Fibroblast of lung (primary cell): ENCODE results near the gene GMEB1. TPM values are rescaled to one million over a fixed set of nuclear protein-coding genes. Genes with fewer than 3 reads are reported as not detected.

ENCODE experiments used
- DNase-seq, 2 donors: peaks; one replicate each; pipeline versions ENCODE4 v3.0.0 to v3.0.0-alpha.2; 2010; ENCODE audit warnings: low read depth in 2 of 2
- H2AFZ ChIP-seq: 2 replicates; pipeline ENCODE4 v1.5.1; 2012; ENCODE audit warnings: low read length, control low read depth, inconsistent platforms
- H3K27ac ChIP-seq: 2 replicates; pipeline ENCODE4 v1.5.1; 2011; ENCODE audit warnings: low read length, control low read depth; ENCODE audit not compliant: insufficient read depth
- H3K27me3 ChIP-seq: 2 replicates; pipeline ENCODE4 v1.5.1; 2011; ENCODE audit warnings: mild to moderate bottlenecking, low read length; ENCODE audit not compliant: control insufficient read depth, insufficient read depth
- H3K36me3 ChIP-seq: 2 replicates; pipeline ENCODE4 v1.5.1; 2011; ENCODE audit warnings: low read length; ENCODE audit not compliant: control insufficient read depth, insufficient read depth
- H3K4me1 ChIP-seq: 2 replicates; pipeline ENCODE4 v1.5.1; 2011; ENCODE audit warnings: low read length; ENCODE audit not compliant: control insufficient read depth, insufficient read depth; ENCODE audit errors: extremely low read depth
- H3K4me2 ChIP-seq: 2 replicates; pipeline ENCODE4 v1.5.1; 2011; ENCODE audit warnings: low read length, control low read depth; ENCODE audit not compliant: insufficient read depth; ENCODE audit errors: extremely low read depth
- H3K4me3 ChIP-seq, 4 experiments: fragments of 200-600 bp in 1 of 4; sonication (generic) in 1 of 4; replicated peaks in 1 of 4; 2 replicates each; pipeline ENCODE4 v1.5.1; 2011 to 2016; ENCODE audit warnings: low read length in 4 of 4, low read depth in 3 of 4, mild to moderate bottlenecking in 3 of 4, control low read depth in 2 of 4, inconsistent platforms in 1 of 4, mixed read lengths in 1 of 4; ENCODE audit not compliant: insufficient read depth in 1 of 4; ENCODE audit errors: control extremely low read depth in 1 of 4
- H3K79me2 ChIP-seq: 2 replicates; pipeline ENCODE4 v1.5.1; 2012; ENCODE audit warnings: mild to moderate bottlenecking, low read length, inconsistent platforms; ENCODE audit not compliant: control insufficient read depth, insufficient read depth
- H3K9ac ChIP-seq: 2 replicates; pipeline ENCODE4 v1.5.1; 2011; ENCODE audit warnings: mild to moderate bottlenecking, low read length, control low read depth; ENCODE audit not compliant: insufficient read depth
- H3K9me3 ChIP-seq: 2 replicates; pipeline ENCODE4 v1.5.1; 2012; ENCODE audit warnings: low read depth, low read length; ENCODE audit not compliant: control insufficient read depth, insufficient read depth
- H4K20me1 ChIP-seq: 2 replicates; pipeline ENCODE4 v1.5.1; 2011; ENCODE audit warnings: low read length; ENCODE audit not compliant: control insufficient read depth, insufficient read depth; ENCODE audit errors: extremely low read depth
- CTCF ChIP-seq, 2 donors: IDR thresholded peaks in 1 of 2; conservative IDR thresholded peaks in 1 of 2; 1 replicate in 1 of 2; 2 replicates in 1 of 2; pipeline ENCODE4 v1.5.1; 2011 to 2012; ENCODE audit warnings: low read length in 2 of 2, control low read depth in 1 of 2, inconsistent platforms in 1 of 2, low read depth in 1 of 2, mild to moderate bottlenecking in 1 of 2
- EZH2 ChIP-seq: IDR thresholded peaks from 2 replicates; pipeline ENCODE4 v1.5.1; 2012; ENCODE audit warnings: low read length, control low read depth, mild to moderate bottlenecking; ENCODE audit errors: missing control alignments
- polyA plus RNA-seq, 2 donors: library from polyadenylated mRNA; depleted of rRNA in 1 of 2; stranded (reverse) in 1 of 2; unstranded in 1 of 2; fragments of >200 nt; gene quantifications; 2 replicates each; pipeline ENCODE4 v1.2.1, GENCODE V29; 2011 to 2012; ENCODE audit warnings: missing spikeins in 1 of 2
- total RNA-seq: library from RNA; depleted of rRNA; stranded (reverse); fragments of >200 nt; gene quantifications from 2 replicates; pipeline ENCODE4 v1.2.1, GENCODE V29; 2014

The GMEB1 gene
- total and polyA plus RNA-seq, 2 donors (not counting 1 experiment from before 2014, with no cell fraction given), result 5.4 to 8.9 TPM

GRCh38 chr1:28737307-28738132, 68.9 kb downstream of the GMEB1 start:
- Histone ChIP-seq H2AFZ (no peak overlapping the region), H3K36me3 (peaks cover 8% of the 10 kb centered on the region), H3K4me1 (peaks cover 2% of the 10 kb centered on the region), H3K4me2 (peak overlapping the region; percentile 78), H3K9me3 (no peaks in the 10 kb centered on the region), H3K27me3 (no peaks in the 10 kb centered on the region), H3K9ac (peak overlapping the region; percentile 94), H4K20me1 (no peaks in the 10 kb centered on the region), H3K79me2 (peaks cover 55% of the 10 kb centered on the region), H3K4me3 (peak overlapping the region; percentile 58 to 95 (median 87)), H3K27ac (peak overlapping the region; percentile 87)
- peak; percentile 54 to 55 for DNase-seq
- TF ChIP-seq CTCF (conservative IDR thresholded peaks at IDR 0.05 in 1 of 2, IDR thresholded peaks at IDR 0.05 in 1 of 2; ENCODE audit: low read depth in 1 of 2, low read length in 2 of 2) (no peak), EZH2 (no peak)

GRCh38 chr1:28740118-28740517, 71.5 kb downstream of the GMEB1 start:
- H3K9ac ChIP-seq, result no peak overlapping the region
- H3K9me3 ChIP-seq, result no peaks in the 10 kb centered on the region
- no peak overlapping the region for H3K4me3 ChIP-seq
- peaks cover 17% of the 10 kb centered on the region for H3K36me3 ChIP-seq
- H3K79me2 ChIP-seq, result peaks cover 81% of the 10 kb centered on the region
- H3K27ac ChIP-seq, result no peak overlapping the region
- no peaks in the 10 kb centered on the region for H4K20me1 ChIP-seq
- DNase-seq, result no peak
- no peak overlapping the region for H3K4me2 ChIP-seq
- no peak overlapping the region for H2AFZ ChIP-seq
- peaks cover 2% of the 10 kb centered on the region for H3K4me1 ChIP-seq
- H3K27me3 ChIP-seq, result no peaks in the 10 kb centered on the region
- TF ChIP-seq CTCF (conservative IDR thresholded peaks at IDR 0.05 in 1 of 2, IDR thresholded peaks at IDR 0.05 in 1 of 2; ENCODE audit: low read depth in 1 of 2, low read length in 2 of 2) (no peak), EZH2 (no peak)

- Histone ChIP-seq H3K4me2 (no peak overlapping the region), H3K79me2 (peaks cover 96% of the 10 kb centered on the region), H3K27me3 (no peaks in the 10 kb centered on the region), H3K4me3 (no peak overlapping the region), H3K36me3 (peaks cover 15% of the 10 kb centered on the region), H3K9ac (no peak overlapping the region), H3K27ac (no peak overlapping the region), H3K4me1 (peaks cover 2% of the 10 kb centered on the region), H4K20me1 (no peaks in the 10 kb centered on the region), H2AFZ (no peak overlapping the region), H3K9me3 (no peaks in the 10 kb centered on the region)
- TF ChIP-seq CTCF (conservative IDR thresholded peaks at IDR 0.05 in 1 of 2, IDR thresholded peaks at IDR 0.05 in 1 of 2; ENCODE audit: low read depth in 1 of 2, low read length in 2 of 2) (no peak), EZH2 (no peak)
- DNase-seq, result no peak
These were observed 75.6 kb downstream of the GMEB1 start for GRCh38 chr1:28744184-28744583.
